ENCODE measurements around the gene SLC37A3. TPM values are rescaled to one million over a fixed set of nuclear protein-coding genes. Genes with fewer than 3 reads are reported as not detected.

SLC37A3 gene
- total RNA-seq, 1 donor from 2014 or later, result 71.0 TPM

DNA sequence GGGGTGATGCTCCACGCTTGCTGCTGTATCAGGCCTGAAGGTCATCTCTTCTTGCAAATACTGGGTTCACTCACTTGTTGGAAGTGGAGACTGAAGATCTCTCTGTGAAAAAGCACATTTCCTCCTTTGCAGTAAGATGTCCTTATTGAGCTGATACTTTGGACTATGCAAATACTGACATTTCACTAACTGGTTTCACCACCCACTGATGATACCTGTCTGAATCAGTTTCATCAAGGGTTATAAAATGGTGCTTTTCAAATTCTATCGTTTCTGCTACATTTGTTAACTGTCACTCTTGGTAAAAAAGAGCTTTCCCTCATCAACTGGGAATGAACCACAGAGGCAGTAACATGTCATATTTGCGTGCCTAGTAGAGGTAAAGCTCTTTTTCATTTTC is 41.0 kb upstream of the SLC37A3 start:
- DNase-seq (ENCODE audit: low read depth) (no peak), FAIRE-seq (no peak)
- H3K4me3 Mint-ChIP-seq (ENCODE audit: unreplicated experiment), result no peak overlapping the region
- H3K27ac ChIP-seq (ENCODE audit: low read depth, low read length), result no peak overlapping the region
- no peak overlapping the region for H2AFZ ChIP-seq (ENCODE audit: low read depth, low read length)
- no peak for TF ChIP-seq EZH2 (IDR thresholded peaks at IDR 0.05; ENCODE audit: insufficient read depth, low read length)
- TF ChIP-seq, protein P1, sequence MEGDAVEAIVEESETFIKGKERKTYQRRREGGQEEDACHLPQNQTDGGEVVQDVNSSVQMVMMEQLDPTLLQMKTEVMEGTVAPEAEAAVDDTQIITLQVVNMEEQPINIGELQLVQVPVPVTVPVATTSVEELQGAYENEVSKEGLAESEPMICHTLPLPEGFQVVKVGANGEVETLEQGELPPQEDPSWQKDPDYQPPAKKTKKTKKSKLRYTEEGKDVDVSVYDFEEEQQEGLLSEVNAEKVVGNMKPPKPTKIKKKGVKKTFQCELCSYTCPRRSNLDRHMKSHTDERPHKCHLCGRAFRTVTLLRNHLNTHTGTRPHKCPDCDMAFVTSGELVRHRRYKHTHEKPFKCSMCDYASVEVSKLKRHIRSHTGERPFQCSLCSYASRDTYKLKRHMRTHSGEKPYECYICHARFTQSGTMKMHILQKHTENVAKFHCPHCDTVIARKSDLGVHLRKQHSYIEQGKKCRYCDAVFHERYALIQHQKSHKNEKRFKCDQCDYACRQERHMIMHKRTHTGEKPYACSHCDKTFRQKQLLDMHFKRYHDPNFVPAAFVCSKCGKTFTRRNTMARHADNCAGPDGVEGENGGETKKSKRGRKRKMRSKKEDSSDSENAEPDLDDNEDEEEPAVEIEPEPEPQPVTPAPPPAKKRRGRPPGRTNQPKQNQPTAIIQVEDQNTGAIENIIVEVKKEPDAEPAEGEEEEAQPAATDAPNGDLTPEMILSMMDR (IDR thresholded peaks at IDR 0.05; ENCODE audit: insufficient read depth, low read depth, low read length), result no peak
- no peaks in the 10 kb centered on the region for H3K27me3 ChIP-seq (ENCODE audit: insufficient read depth, low read length)
- H3K36me3 ChIP-seq (ENCODE audit: insufficient read depth, low read length), result no peaks in the 10 kb centered on the region
- no peaks in the 10 kb centered on the region for H3K79me2 ChIP-seq (ENCODE audit: insufficient read depth, low read length)
- H3K9me3 ChIP-seq (ENCODE audit: insufficient read depth, low read depth, low read length), result no peaks in the 10 kb centered on the region
- no peaks in the 10 kb centered on the region for H3K4me1 ChIP-seq (ENCODE audit: insufficient read depth, low read length)
- no peak overlapping the region for H3K4me2 ChIP-seq (ENCODE audit: low read length)
- peaks cover 4% of the 10 kb centered on the region for H3K36me3 Mint-ChIP-seq (ENCODE audit: low read depth, unreplicated experiment)
- no peaks in the 10 kb centered on the region for H3K27me3 Mint-ChIP-seq (ENCODE audit: low read depth, unreplicated experiment)
- H3K4me1 Mint-ChIP-seq (ENCODE audit: low read depth, unreplicated experiment), result no peaks in the 10 kb centered on the region
- H3K9me3 Mint-ChIP-seq (ENCODE audit: unreplicated experiment), result no peaks in the 10 kb centered on the region
- H4K20me1 ChIP-seq (ENCODE audit: insufficient read depth, low read length), result no peaks in the 10 kb centered on the region
- no peak overlapping the region for H3K27ac Mint-ChIP-seq (ENCODE audit: unreplicated experiment)
- no peak overlapping the region for H3K9ac ChIP-seq (ENCODE audit: low read length)
- no peak overlapping the region for H3K4me3 ChIP-seq (ENCODE audit: insufficient read depth, low read depth, low read length)

DNA sequence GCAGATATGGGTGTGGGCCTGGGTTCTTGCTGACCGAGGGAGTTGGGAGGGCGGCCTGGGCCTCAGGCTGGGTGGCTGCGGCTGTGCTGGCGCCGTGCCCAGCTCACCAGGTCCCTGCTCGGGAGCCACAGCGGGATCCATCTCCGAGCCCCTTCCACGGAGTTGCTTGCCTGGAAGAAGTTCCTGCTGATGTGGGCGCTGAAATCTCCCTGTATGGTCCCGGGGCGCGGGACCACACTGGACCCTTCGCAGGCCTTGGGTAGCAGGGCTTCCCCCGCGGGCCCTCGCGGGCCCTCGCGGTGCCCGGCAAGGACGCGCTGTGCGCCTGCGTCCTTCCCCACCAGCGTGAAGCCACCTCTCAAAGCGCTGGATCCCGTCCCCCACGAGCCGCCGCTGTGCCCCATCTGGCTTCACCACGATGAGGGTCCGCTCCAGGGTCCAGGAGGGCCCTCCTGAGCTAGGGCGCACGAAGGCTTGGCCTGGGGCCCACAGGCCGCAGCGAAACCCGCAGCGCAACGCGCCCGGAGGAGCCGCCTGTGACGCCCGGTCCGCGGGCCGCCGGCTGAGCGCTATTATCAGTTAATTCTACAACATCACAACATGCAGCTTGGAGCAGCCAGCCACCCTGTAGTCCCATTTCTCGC is 37.0 kb upstream of the SLC37A3 start:
- Histone ChIP-seq H3K4me2 (ENCODE audit: low read length) (peak overlapping the region; percentile 19), H3K79me2 (ENCODE audit: insufficient read depth, low read length) (no peaks in the 10 kb centered on the region), H4K20me1 (ENCODE audit: insufficient read depth, low read length) (no peaks in the 10 kb centered on the region), H3K4me3 (ENCODE audit: insufficient read depth, low read depth, low read length) (no peak overlapping the region), H3K27ac (ENCODE audit: low read depth, low read length) (no peak overlapping the region), H3K9ac (ENCODE audit: low read length) (no peak overlapping the region), H3K4me1 (ENCODE audit: insufficient read depth, low read length) (no peaks in the 10 kb centered on the region), H2AFZ (ENCODE audit: low read depth, low read length) (no peak overlapping the region), H3K27me3 (ENCODE audit: insufficient read depth, low read length) (no peaks in the 10 kb centered on the region), H3K36me3 (ENCODE audit: insufficient read depth, low read length) (no peaks in the 10 kb centered on the region), H3K9me3 (ENCODE audit: insufficient read depth, low read depth, low read length) (no peaks in the 10 kb centered on the region)
- Mint-ChIP-seq H3K4me1 (ENCODE audit: low read depth, unreplicated experiment) (no peaks in the 10 kb centered on the region), H3K27me3 (ENCODE audit: low read depth, unreplicated experiment) (no peaks in the 10 kb centered on the region), H3K27ac (ENCODE audit: unreplicated experiment) (no peak overlapping the region), H3K36me3 (ENCODE audit: low read depth, unreplicated experiment) (no peaks in the 10 kb centered on the region), H3K9me3 (ENCODE audit: unreplicated experiment) (peaks cover 2% of the 10 kb centered on the region), H3K4me3 (ENCODE audit: unreplicated experiment) (no peak overlapping the region)
- FAIRE-seq (no peak), DNase-seq (ENCODE audit: low read depth) (no peak)
- TF ChIP-seq, protein P1 (IDR thresholded peaks at IDR 0.05; ENCODE audit: insufficient read depth, low read depth, low read length), result no peak
- TF ChIP-seq EZH2 (IDR thresholded peaks at IDR 0.05; ENCODE audit: insufficient read depth, low read length), result no peak

DNA sequence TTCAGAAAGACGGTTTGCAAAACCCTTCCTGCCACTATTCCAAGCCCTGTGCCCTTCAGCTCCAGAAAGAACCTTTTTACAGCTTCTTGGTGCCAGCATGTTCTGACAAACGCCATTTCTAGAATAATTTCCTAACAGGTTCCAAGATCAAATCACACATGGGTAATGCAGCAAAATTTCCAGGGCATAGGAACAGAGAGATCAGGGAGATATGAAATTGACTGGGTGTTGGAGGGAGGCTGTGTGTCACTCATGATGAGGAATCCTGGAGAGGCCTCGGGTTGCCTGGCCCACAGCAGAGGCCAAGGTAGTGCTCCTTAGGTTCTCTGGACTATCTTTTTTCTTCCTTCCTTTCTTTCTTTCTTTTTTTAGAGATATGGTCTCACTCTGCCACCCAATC is 35.1 kb upstream of the SLC37A3 start:
- Mint-ChIP-seq H3K4me1 (ENCODE audit: low read depth, unreplicated experiment) (no peaks in the 10 kb centered on the region), H3K27me3 (ENCODE audit: low read depth, unreplicated experiment) (peaks cover 2% of the 10 kb centered on the region), H3K27ac (ENCODE audit: unreplicated experiment) (no peak overlapping the region), H3K4me3 (ENCODE audit: unreplicated experiment) (no peak overlapping the region), H3K9me3 (ENCODE audit: unreplicated experiment) (peaks cover 5% of the 10 kb centered on the region), H3K36me3 (ENCODE audit: low read depth, unreplicated experiment) (no peaks in the 10 kb centered on the region)
- Histone ChIP-seq H4K20me1 (ENCODE audit: insufficient read depth, low read length) (no peaks in the 10 kb centered on the region), H3K36me3 (ENCODE audit: insufficient read depth, low read length) (no peaks in the 10 kb centered on the region), H3K4me3 (ENCODE audit: insufficient read depth, low read depth, low read length) (no peak overlapping the region), H3K4me2 (ENCODE audit: low read length) (no peak overlapping the region), H3K27ac (ENCODE audit: low read depth, low read length) (no peak overlapping the region), H3K79me2 (ENCODE audit: insufficient read depth, low read length) (no peaks in the 10 kb centered on the region), H2AFZ (ENCODE audit: low read depth, low read length) (no peak overlapping the region), H3K4me1 (ENCODE audit: insufficient read depth, low read length) (no peaks in the 10 kb centered on the region), H3K9ac (ENCODE audit: low read length) (no peak overlapping the region), H3K9me3 (ENCODE audit: insufficient read depth, low read depth, low read length) (no peaks in the 10 kb centered on the region), H3K27me3 (ENCODE audit: insufficient read depth, low read length) (peaks cover 2% of the 10 kb centered on the region)
- DNase-seq (ENCODE audit: low read depth), result no peak
- TF ChIP-seq, protein P1 (IDR thresholded peaks at IDR 0.05; ENCODE audit: insufficient read depth, low read depth, low read length), result no peak
- no peak for TF ChIP-seq EZH2 (IDR thresholded peaks at IDR 0.05; ENCODE audit: insufficient read depth, low read length)
- FAIRE-seq, result no peak
